Peyer's patch (tissue), 4 donors: ENCODE measurements around the gene KCND2.

Experiments
- POLR2A ChIP-seq, 2 donors: fragments of 450-650 bp; IDR thresholded peaks; one replicate each; pipeline ENCODE4 v1.5.1; 2017; ENCODE audit warnings: antibody characterized with exemption in 2 of 2, mild to moderate bottlenecking in 2 of 2, moderate library complexity in 2 of 2
- TF ChIP-seq, protein P1 (sequence below), 6 experiments: fragments of 450-650 bp in 4 of 6; fragments of 200-600 bp in 2 of 6; sonication (generic) in 1 of 6; IDR thresholded peaks; one replicate each; pipeline ENCODE4 v1.5.1; 2017 to 2019; ENCODE audit warnings: antibody characterized with exemption in 6 of 6, mild to moderate bottlenecking in 3 of 6, moderate library complexity in 1 of 6

- TF ChIP-seq, protein P1, sequence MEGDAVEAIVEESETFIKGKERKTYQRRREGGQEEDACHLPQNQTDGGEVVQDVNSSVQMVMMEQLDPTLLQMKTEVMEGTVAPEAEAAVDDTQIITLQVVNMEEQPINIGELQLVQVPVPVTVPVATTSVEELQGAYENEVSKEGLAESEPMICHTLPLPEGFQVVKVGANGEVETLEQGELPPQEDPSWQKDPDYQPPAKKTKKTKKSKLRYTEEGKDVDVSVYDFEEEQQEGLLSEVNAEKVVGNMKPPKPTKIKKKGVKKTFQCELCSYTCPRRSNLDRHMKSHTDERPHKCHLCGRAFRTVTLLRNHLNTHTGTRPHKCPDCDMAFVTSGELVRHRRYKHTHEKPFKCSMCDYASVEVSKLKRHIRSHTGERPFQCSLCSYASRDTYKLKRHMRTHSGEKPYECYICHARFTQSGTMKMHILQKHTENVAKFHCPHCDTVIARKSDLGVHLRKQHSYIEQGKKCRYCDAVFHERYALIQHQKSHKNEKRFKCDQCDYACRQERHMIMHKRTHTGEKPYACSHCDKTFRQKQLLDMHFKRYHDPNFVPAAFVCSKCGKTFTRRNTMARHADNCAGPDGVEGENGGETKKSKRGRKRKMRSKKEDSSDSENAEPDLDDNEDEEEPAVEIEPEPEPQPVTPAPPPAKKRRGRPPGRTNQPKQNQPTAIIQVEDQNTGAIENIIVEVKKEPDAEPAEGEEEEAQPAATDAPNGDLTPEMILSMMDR (IDR thresholded peaks at IDR 0.05): no peak
- TF ChIP-seq POLR2A (IDR thresholded peaks at IDR 0.05): no peak
Measured at GRCh38 chr7:120304674-120305073, 31.7 kb downstream of the KCND2 start.
